ENCODE data around the gene PKN1. TPM values are rescaled to one million over a fixed set of nuclear protein-coding genes. Genes with fewer than 3 reads are reported as not detected.

The PKN1 gene
- total RNA-seq, 2 experiments from 2014 or later: 244 to 265 TPM

DNA sequence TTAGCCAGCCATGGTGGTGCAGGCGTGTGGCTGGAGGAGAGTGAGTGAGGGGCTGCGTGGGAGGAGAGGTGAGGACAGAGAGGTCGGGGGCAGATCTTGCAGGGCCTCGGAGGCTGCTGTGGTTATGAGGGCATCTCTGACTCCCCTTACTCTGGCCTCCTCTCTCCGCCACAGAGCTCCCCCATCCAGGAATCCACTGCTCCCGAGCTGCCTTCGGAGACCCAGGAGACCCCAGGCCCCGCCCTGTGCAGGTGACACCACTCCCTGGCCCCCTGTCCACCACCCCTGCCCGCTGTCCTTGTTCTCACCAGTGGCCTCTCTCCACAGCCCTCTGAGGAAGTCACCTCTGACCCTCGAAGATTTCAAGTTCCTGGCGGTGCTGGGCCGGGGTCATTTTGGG is 34.3 kb downstream of the PKN1 start:
- Mint-ChIP-seq H3K36me3 (peaks cover 10% of the 10 kb centered on the region), H3K4me3 (no peak overlapping the region), H3K4me1 (peaks cover 4% of the 10 kb centered on the region), H3K9me3 (no peaks in the 10 kb centered on the region), H3K27ac (no peak overlapping the region), H3K27me3 (no peaks in the 10 kb centered on the region)
- ATAC-seq (ENCODE audit: low read depth) (no peak), DNase-seq (no peak)
- POLR2A ChIA-PET: interaction anchor here (0.6 to 1.6 kb wide), 3 partner anchors 8 to 1102 kb away, joined by 3 to 6 read pairs (median 3); partner anchors contain the start of gene PTGER1

DNA sequence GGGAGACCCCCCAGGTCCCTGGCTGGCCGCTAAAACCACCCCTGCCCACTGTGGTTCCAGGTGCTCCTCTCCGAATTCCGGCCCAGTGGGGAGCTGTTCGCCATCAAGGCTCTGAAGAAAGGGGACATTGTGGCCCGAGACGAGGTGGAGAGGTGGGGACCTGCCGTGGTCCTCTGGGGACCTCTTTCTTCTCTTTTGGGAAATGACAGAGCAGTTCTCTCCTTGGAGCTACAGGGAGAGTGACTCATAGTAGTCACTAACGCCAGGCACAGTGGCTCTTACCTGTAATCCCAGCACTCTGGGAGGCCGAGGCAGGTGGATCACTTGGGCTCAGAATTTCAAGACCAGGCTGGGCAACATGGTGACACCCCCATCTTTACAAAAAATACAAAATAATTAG is 34.7 kb downstream of the PKN1 start:
- no peak for DNase-seq
- Mint-ChIP-seq H3K36me3 (peaks cover 10% of the 10 kb centered on the region), H3K27me3 (peaks cover 4% of the 10 kb centered on the region), H3K9me3 (no peaks in the 10 kb centered on the region), H3K27ac (no peak overlapping the region), H3K4me3 (no peak overlapping the region), H3K4me1 (peaks cover 7% of the 10 kb centered on the region)
- no peak for ATAC-seq (ENCODE audit: low read depth)
- POLR2A ChIA-PET: interaction anchor here (0.6 to 1.6 kb wide), 3 partner anchors 8 to 1103 kb away, joined by 3 to 6 read pairs (median 3); partner anchors contain the start of gene PTGER1

DNA sequence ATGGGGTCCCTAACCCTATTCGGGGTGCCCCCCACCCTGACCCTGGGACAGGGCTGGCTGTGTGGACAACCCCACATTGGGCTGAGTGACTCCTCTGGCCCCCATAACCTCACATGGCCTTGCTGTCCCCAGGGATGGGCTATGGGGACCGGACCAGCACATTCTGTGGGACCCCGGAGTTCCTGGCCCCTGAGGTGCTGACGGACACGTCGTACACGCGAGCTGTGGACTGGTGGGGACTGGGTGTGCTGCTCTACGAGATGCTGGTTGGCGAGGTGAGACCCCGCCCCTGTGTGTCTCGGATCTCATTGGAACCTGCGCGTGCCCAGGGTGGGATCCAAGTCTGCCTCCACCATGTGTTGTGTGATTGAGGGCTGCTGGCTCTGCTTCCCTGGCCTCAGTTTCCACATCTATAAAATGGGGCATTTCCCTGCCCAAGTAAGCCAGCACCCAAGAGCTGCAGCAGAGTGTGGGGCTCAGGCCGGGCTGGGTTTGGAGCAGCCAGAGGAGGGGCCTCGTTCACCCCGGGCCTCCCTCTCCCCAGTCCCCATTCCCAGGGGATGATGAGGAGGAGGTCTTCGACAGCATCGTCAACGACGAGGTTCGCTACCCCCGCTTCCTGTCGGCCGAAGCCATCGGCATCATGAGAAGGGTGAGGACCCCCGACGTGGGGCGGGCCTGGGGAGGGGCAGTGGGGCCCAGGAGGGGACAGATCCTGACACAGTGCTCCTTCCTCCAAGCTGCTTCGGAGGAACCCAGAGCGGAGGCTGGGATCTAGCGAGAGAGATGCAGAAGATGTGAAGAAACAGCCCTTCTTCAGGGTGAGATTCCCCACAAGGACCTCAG is 37.1 kb downstream of the PKN1 start:
- no peak for DNase-seq
- H3K27me3 Mint-ChIP-seq: peaks cover 15% of the 10 kb centered on the region
- H3K9me3 Mint-ChIP-seq: no peaks in the 10 kb centered on the region
- no peak overlapping the region for H3K4me3 Mint-ChIP-seq
- H3K4me1 Mint-ChIP-seq: peaks cover 16% of the 10 kb centered on the region
- ATAC-seq (ENCODE audit: low read depth): no peak
- H3K27ac Mint-ChIP-seq: no peak overlapping the region
- POLR2A ChIA-PET: no interaction called here
- peaks cover 8% of the 10 kb centered on the region for H3K36me3 Mint-ChIP-seq

DNA sequence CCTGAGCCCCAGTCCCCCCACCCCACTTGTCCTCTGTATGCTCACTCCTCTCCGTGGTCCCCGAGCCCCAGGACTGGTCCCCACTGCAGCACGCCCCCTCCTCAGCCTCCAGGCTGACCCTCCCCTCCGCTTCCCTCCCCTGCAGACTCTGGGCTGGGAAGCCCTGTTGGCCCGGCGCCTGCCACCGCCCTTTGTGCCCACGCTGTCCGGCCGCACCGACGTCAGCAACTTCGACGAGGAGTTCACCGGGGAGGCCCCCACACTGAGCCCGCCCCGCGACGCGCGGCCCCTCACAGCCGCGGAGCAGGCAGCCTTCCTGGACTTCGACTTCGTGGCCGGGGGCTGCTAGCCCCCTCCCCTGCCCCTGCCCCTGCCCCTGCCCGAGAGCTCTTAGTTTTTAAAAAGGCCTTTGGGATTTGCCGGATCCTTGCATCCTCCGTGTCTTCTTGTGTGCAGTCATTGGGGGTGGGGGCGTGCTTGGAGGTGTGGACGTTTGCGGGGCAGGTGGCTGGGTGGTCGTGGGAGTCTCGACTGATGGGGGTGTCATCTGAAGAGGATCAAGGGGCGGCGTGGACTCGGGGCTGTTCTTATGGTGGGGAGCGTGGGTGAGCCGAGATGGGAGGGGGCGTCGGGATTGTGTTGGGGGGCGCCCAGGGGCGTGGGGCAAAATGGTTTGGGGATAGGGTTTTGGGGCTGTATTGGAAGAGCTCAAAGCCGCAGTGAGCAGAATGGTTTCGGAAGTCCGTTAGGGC is 38.5 kb downstream of the PKN1 start:
- Mint-ChIP-seq H3K27me3 (peaks cover 15% of the 10 kb centered on the region), H3K4me3 (no peak overlapping the region), H3K36me3 (peaks cover 5% of the 10 kb centered on the region), H3K4me1 (peaks cover 26% of the 10 kb centered on the region), H3K27ac (no peak overlapping the region), H3K9me3 (no peaks in the 10 kb centered on the region)
- ATAC-seq (ENCODE audit: low read depth) (no peak), DNase-seq (no peak)
- POLR2A ChIA-PET: interaction anchor here (1.4 kb wide), 2 partner anchors 43 to 109 kb away, joined by 3 read pairs; no protein-coding TSS in a partner anchor

GRCh38 chr19:14472202-14472938 is 39.3 kb downstream of the PKN1 start:
- DNase-seq (peak; percentile 92), ATAC-seq (ENCODE audit: low read depth) (peak; percentile 67)
- peaks cover 15% of the 10 kb centered on the region for H3K27me3 Mint-ChIP-seq
- H3K9me3 Mint-ChIP-seq: no peaks in the 10 kb centered on the region
- H3K4me3 Mint-ChIP-seq: peak overlapping the region; percentile 51
- peaks cover 27% of the 10 kb centered on the region for H3K4me1 Mint-ChIP-seq
- POLR2A ChIA-PET: interaction anchor here (1.4 kb wide), 3 partner anchors 13 to 109 kb away, joined by 3 read pairs; no protein-coding TSS in a partner anchor
- H3K27ac Mint-ChIP-seq: no peak overlapping the region
- H3K36me3 Mint-ChIP-seq: peaks cover 5% of the 10 kb centered on the region

DNA sequence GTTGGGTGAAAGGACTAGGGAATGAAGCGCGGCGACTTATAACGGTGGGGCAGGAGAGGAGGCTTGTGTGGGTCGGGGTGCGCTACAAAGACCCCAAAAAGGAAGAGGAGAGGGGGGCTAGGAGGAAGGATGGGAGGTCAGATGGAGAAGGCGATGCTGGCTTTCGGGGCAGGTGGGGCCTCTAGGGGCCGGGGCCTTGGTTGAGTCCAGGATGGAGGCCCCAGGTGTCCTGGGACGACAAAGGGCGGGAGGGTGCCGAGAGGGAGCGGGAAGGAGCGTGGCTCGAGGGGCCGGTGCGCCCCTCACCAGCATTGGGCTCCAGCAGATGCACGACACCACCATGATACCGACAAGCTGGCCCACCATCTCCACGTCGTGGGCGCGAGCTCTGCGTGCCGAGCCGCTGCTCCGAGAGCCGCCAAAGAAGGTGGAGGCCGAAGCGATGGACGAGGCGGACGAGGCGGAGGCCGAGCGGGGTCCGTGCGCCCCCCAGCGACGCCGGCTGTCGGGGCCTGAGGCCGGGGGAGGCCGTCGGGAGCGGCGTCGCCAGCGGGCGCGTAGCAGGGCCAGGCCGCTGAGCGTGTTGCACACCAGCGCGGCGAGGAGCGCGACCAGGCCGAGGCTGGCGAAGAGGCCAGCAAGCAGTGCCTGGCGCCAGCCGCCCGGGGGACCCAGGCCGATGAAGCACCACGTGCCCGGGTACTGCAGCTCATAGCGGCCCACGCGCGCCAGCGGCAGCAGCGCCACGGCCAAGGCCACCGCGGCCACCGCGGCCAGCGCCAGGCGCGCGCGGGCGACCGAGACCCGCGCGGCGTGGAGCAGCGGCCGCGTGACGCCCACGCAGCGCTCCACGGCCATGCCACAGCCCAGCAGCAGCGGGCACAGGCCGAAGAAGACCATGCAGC is 40.2 kb downstream of the PKN1 start:
- POLR2A ChIA-PET: interaction anchor here (1.4 kb wide), 3 partner anchors 12 to 110 kb away, joined by 3 read pairs; no protein-coding TSS in a partner anchor
- Mint-ChIP-seq H3K4me3 (peak overlapping the region; percentile 51), H3K36me3 (peaks cover 5% of the 10 kb centered on the region), H3K27me3 (peaks cover 15% of the 10 kb centered on the region), H3K9me3 (no peaks in the 10 kb centered on the region), H3K27ac (no peak overlapping the region), H3K4me1 (peaks cover 27% of the 10 kb centered on the region)
- no peak for ATAC-seq (ENCODE audit: low read depth)
- peak; percentile 59 for DNase-seq

- POLR2A ChIA-PET: no interaction called here
- Mint-ChIP-seq H3K4me1 (peaks cover 27% of the 10 kb centered on the region), H3K9me3 (no peaks in the 10 kb centered on the region), H3K27me3 (peaks cover 15% of the 10 kb centered on the region), H3K27ac (no peak overlapping the region), H3K4me3 (peak overlapping the region; percentile 64), H3K36me3 (peaks cover 4% of the 10 kb centered on the region)
- ATAC-seq (ENCODE audit: low read depth): no peak
- no peak for DNase-seq
These were observed 41.0 kb downstream of the PKN1 start for GRCh38 chr19:14473978-14474578.

DNA sequence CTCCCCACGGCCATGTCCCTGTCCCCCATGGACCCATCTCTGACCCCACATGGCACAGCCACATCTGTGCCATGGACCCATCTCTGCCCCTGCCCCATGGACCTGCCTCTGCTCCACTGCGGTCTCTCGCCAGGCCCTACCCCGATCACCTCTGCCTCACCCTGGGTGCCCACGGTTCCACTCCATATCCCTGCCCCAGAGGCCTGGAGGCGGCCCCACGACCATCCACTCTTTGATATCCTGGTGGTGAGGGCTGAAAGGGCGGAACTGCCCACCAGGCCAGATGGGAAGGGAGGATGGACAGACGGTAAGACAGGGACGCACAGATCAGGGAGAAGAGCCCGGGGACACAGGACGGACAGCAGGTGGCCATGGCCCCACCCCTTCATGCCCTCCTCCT is 41.7 kb downstream of the PKN1 start:
- POLR2A ChIA-PET: interaction anchor here (0.7 to 1.0 kb wide), 2 partner anchors 9 to 338 kb away, joined by 3 read pairs; no protein-coding TSS in a partner anchor
- DNase-seq (no peak), ATAC-seq (ENCODE audit: low read depth) (no peak)
- H3K4me1 Mint-ChIP-seq: peaks cover 27% of the 10 kb centered on the region
- peak overlapping the region; percentile 64 for H3K4me3 Mint-ChIP-seq
- peaks cover 15% of the 10 kb centered on the region for H3K27me3 Mint-ChIP-seq
- no peak overlapping the region for H3K27ac Mint-ChIP-seq
- H3K36me3 Mint-ChIP-seq: peaks cover 4% of the 10 kb centered on the region
- no peaks in the 10 kb centered on the region for H3K9me3 Mint-ChIP-seq

DNA sequence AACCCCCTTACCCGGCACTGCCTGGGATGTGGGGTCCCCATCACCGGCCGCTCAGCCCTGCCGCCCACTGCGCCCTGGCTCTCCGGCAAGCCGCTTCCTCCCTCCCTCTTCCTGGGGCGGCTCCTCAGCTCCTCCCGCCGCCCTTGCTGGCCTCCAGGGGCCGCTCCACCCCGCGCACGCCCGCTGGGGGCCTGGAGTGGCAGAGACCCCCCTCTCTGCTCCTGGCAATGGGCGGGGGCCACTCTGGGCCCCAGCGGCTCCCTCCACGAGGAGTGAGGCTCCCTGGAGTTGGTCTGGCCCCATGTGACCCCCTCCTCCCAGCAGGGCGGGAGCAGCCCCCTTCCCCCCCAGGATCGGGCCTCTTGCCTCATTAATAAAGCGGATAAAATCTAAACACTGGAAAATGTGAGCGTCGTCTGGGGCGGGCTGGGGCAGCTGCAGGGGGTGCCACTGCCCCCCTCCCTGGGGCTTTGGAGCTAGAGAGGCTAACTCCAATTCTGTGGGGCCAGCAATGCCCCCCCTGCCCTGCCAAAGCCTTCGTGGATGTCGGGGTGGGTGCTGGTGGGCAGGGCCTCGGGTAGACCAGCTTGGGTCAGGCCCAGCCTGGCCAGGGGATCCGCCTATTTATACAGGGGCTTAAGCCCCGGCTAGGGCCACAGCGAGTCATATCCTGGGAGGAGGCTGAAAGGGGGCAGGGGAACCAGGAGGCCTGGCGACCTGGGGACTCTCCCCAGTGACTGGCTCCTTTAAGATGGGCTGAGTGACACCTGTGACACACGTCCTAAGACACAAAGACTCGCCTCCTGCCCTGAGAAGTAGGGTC is 42.4 kb downstream of the PKN1 start, which contains the start of gene PTGER1:
PTGER1 (minus strand) TSS at position 104 of the 823 bp plus-strand sequence. CDS start 1,034 bp downstream, outside the sequence.
- peaks cover 15% of the 10 kb centered on the region for H3K27me3 Mint-ChIP-seq
- H3K27ac Mint-ChIP-seq: peak within 1 kb of the TSS; percentile 35
- H3K4me3 Mint-ChIP-seq: peak within 1 kb of the TSS; percentile 64

DNA sequence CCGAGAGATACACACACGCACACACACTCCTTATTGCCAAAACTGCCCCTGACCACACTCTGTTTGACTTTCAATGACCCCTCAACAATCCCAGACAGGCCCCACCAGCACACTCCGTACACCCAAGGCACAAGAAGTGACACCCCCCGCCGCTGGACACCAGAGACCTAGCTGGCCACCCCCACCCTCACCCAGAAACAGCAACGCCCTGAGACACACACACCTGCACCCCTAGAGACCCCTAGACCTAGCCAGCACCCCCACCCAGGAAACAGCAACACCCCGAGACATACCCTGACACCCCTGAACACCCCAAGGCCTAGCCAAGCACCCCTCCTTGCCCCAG is 43.2 kb downstream of the PKN1 start:
- POLR2A ChIA-PET: no interaction called here
- peaks cover 27% of the 10 kb centered on the region for H3K4me1 Mint-ChIP-seq
- DNase-seq (no peak), ATAC-seq (ENCODE audit: low read depth) (no peak)
- no peaks in the 10 kb centered on the region for H3K9me3 Mint-ChIP-seq
- peaks cover 4% of the 10 kb centered on the region for H3K36me3 Mint-ChIP-seq
- no peak overlapping the region for H3K27ac Mint-ChIP-seq
- peaks cover 15% of the 10 kb centered on the region for H3K27me3 Mint-ChIP-seq
- H3K4me3 Mint-ChIP-seq: no peak overlapping the region

More for the DNA sequence above, 42.4 kb downstream of the PKN1 start, which contains the start of gene PTGER1:
- Mint-ChIP-seq H3K4me1 (peaks cover 27% of the 10 kb centered on the region), H3K36me3 (peaks cover 4% of the 10 kb centered on the region), H3K9me3 (no peaks in the 10 kb centered on the region)
- ATAC-seq (ENCODE audit: low read depth) (peak; percentile 47), DNase-seq (peak; percentile 59)
- POLR2A ChIA-PET: interaction anchor here (0.7 to 1.0 kb wide), 4 partner anchors 8 to 339 kb away, joined by 3 to 6 read pairs (median 3); no protein-coding TSS in a partner anchor

- ATAC-seq (ENCODE audit: low read depth) (no peak), DNase-seq (no peak)
- H3K4me3 Mint-ChIP-seq: no peak overlapping the region
- POLR2A ChIA-PET: no interaction called here
- H3K9me3 Mint-ChIP-seq: no peaks in the 10 kb centered on the region
- peaks cover 4% of the 10 kb centered on the region for H3K36me3 Mint-ChIP-seq
- H3K27ac Mint-ChIP-seq: peak overlapping the region; percentile 31
- H3K27me3 Mint-ChIP-seq: peaks cover 15% of the 10 kb centered on the region
- peaks cover 26% of the 10 kb centered on the region for H3K4me1 Mint-ChIP-seq
These were observed 43.7 kb downstream of the PKN1 start for GRCh38 chr19:14476673-14477401.
